ENCODE data around the gene RERE.

- no peak for TF ChIP-seq CTCF (IDR thresholded peaks at IDR 0.05)
- TF ChIP-seq POLR2A (IDR thresholded peaks at IDR 0.05), result no peak
Measured at GRCh38 chr1:8747879-8748825, 69.3 kb downstream of the RERE start.

Measured in body of pancreas (tissue), 4 donors.